Lower leg skin (tissue), 4 donors: ENCODE results near the gene ZDHHC6. TPM values are rescaled to one million over a fixed set of nuclear protein-coding genes. Genes with fewer than 3 reads are reported as not detected.

Source experiments
- DNase-seq, 2 donors: peaks; one replicate each; pipeline ENCODE4 v3.0.0-alpha.2; 2019; ENCODE audit warnings: low spot score in 2 of 2
- H3K4me3 ChIP-seq: fragments of 200-600 bp; sonication (generic); 2 replicates; pipeline ENCODE4 v1.5.1; 2017; ENCODE audit warnings: mild to moderate bottlenecking, low read depth; ENCODE audit not compliant: poor library complexity, severe bottlenecking
- POLR2A ChIP-seq, 2 donors: fragments of 450-650 bp; IDR thresholded peaks; one replicate each; pipeline ENCODE4 v1.6.1; 2016 to 2017; ENCODE audit warnings: antibody characterized with exemption in 2 of 2, mild to moderate bottlenecking in 1 of 2, moderate library complexity in 1 of 2
- WGBS, 2 donors: methylation state at CpG; one replicate each; pipeline ENCODE4 v1.1.5; 2018; 5-methylcytosine and 5-hydroxymethylcytosine counted together
- intact Hi-C: fragments of 100-400 bp; cut with DNase I; formaldehyde crosslinking; loops from one replicate; pipeline ENCODE4 v1.15.0; 2023; ENCODE audit warnings: low total_unique reads
- total RNA-seq, 4 donors: library from RNA; depleted of rRNA; stranded (reverse); fragments of >200 nt; gene quantifications; one replicate each; pipeline ENCODE4 v1.1.0, GENCODE V29; 2016
- TF ChIP-seq, protein P1 (sequence below), 3 donors: fragments of 450-650 bp; IDR thresholded peaks; one replicate each; pipeline ENCODE4 v1.5.1; 2016; ENCODE audit warnings: antibody characterized with exemption in 3 of 3, mild to moderate bottlenecking in 3 of 3, moderate library complexity in 2 of 3

ZDHHC6 gene
- 10 to 100 TPM in 3 of 4 donors, 1 to 10 TPM in 1; 10.0 to 30.6 (median 15.8) TPM for total RNA-seq

GRCh38 chr10:112446855-112447619 lies at the start of gene ZDHHC6, which contains the start of gene VTI1A:
Gene ZDHHC6 (minus strand): TSS chr10:112446914. CDS start chr10:112445436, 1,478 bp downstream.
Gene VTI1A (plus strand): TSS chr10:112447215. CDS start chr10:112447374, 159 bp downstream.
- TF ChIP-seq, protein P1, sequence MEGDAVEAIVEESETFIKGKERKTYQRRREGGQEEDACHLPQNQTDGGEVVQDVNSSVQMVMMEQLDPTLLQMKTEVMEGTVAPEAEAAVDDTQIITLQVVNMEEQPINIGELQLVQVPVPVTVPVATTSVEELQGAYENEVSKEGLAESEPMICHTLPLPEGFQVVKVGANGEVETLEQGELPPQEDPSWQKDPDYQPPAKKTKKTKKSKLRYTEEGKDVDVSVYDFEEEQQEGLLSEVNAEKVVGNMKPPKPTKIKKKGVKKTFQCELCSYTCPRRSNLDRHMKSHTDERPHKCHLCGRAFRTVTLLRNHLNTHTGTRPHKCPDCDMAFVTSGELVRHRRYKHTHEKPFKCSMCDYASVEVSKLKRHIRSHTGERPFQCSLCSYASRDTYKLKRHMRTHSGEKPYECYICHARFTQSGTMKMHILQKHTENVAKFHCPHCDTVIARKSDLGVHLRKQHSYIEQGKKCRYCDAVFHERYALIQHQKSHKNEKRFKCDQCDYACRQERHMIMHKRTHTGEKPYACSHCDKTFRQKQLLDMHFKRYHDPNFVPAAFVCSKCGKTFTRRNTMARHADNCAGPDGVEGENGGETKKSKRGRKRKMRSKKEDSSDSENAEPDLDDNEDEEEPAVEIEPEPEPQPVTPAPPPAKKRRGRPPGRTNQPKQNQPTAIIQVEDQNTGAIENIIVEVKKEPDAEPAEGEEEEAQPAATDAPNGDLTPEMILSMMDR (IDR thresholded peaks at IDR 0.05) = no peak
- peak in 1 of 2 donors; percentile 18 for TF ChIP-seq POLR2A (IDR thresholded peaks at IDR 0.05)
- H3K4me3 ChIP-seq = peak within 1 kb of the TSS; percentile 88
- intact Hi-C loops = no loop called here
- DNase-seq = peak; percentile 72 to 95
- WGBS, 2 donors = 0 to 1% methylated on average over 57 to 58 of the region's 59 CpGs

GRCh38 chr10:112492736-112493135 lies 46.0 kb upstream of the ZDHHC6 start:
- intact Hi-C loops = no loop called here
- no peak for TF ChIP-seq POLR2A (IDR thresholded peaks at IDR 0.05)
- TF ChIP-seq, protein P1 (IDR thresholded peaks at IDR 0.05) = no peak
- H3K4me3 ChIP-seq = no peak overlapping the region
- WGBS, 2 donors = 97% methylated on average over 6 of the region's 6 CpGs
- no peak for DNase-seq

DNA sequence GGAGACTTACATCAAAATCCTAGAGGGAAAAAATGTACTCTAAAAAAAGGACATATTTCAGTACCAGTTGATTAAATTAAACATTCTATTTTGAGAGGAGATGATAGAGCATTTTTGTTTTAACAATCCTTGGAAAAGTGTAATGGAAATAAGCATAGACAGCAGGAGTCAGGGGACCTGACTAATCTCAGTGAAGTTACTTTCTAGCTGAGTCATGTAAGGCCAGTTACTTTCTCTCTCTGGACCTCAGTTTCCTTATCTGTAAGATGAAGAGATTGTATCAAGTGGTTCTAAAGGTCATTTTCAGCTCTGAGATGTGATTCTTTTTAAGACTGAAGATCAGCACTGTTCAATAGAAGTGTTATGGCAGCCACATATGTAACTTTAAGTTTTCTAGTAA lies 44.4 kb upstream of the ZDHHC6 start:
- no peak for DNase-seq
- no peak for TF ChIP-seq POLR2A (IDR thresholded peaks at IDR 0.05)
- TF ChIP-seq, protein P1 (IDR thresholded peaks at IDR 0.05) = no peak
- H3K4me3 ChIP-seq = no peak overlapping the region
- intact Hi-C loops = no loop called here

DNA sequence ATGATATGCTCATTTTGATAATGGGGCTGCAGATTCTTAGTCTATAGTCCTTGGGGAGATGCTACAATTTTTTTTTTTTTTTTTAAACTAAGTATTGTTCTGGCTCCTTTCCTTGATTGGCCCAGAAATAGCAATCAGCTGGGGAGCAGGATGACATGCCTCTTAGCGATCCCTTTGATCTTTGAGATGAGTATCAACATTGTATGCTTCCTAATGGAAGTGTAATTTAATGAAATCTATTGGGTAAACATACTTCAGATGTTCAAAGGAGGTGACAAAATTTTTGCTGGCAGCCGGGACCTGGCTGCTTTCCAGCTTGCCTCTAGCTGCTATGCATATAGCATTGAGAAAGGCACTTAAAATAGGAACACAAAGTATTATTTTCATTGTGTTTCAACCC lies 43.8 kb upstream of the ZDHHC6 start:
- no peak for TF ChIP-seq POLR2A (IDR thresholded peaks at IDR 0.05)
- TF ChIP-seq, protein P1 (IDR thresholded peaks at IDR 0.05) = no peak
- WGBS, 2 donors = 23 to 26% methylated on average over 2 of the region's 2 CpGs
- DNase-seq = no peak
- intact Hi-C loops = no loop called here
- H3K4me3 ChIP-seq = no peak overlapping the region

GRCh38 chr10:112487964-112488363 lies 41.2 kb upstream of the ZDHHC6 start:
- TF ChIP-seq POLR2A (IDR thresholded peaks at IDR 0.05) = no peak
- TF ChIP-seq, protein P1 (IDR thresholded peaks at IDR 0.05) = no peak
- intact Hi-C loops = no loop called here
- DNase-seq = no peak
- H3K4me3 ChIP-seq = no peak overlapping the region
